GDM1 (cell line): ENCODE results near the gene LMO7.
"Not testable (repeated sequence)": the region's sequence is repeated elsewhere in the genome, so short reads cannot be mapped to it uniquely, and the experiment has no call there.

Experiments used
- DNase-seq: peaks from one replicate; lab custom pipeline; 2025; lab: John Stamatoyannopoulos, UW

Gene LMO7

GRCh38 chr13:75699062-75699461 lies 62.9 kb downstream of the LMO7 start:
- DNase-seq, result no peak

- DNase-seq, result not testable (repeated sequence)
These were observed 63.6 kb downstream of the LMO7 start for GRCh38 chr13:75699717-75700116.

- no peak for DNase-seq
These were observed 64.4 kb downstream of the LMO7 start for GRCh38 chr13:75700552-75700951.

- no peak for DNase-seq
These were observed 66.3 kb downstream of the LMO7 start for GRCh38 chr13:75702476-75702875.

- no peak for DNase-seq
These were observed 67.6 kb downstream of the LMO7 start for GRCh38 chr13:75703769-75704168.

GRCh38 chr13:75704194-75704926 lies 68.2 kb downstream of the LMO7 start:
- DNase-seq, result no peak

- no peak for DNase-seq
These were observed 68.8 kb downstream of the LMO7 start for GRCh38 chr13:75704927-75705288.

- DNase-seq, result no peak
These were observed 69.3 kb downstream of the LMO7 start for GRCh38 chr13:75705395-75705794.

GRCh38 chr13:75705908-75706307 lies 69.8 kb downstream of the LMO7 start:
- DNase-seq, result no peak

- no peak for DNase-seq
These were observed 77.7 kb downstream of the LMO7 start for GRCh38 chr13:75713852-75714251.

- DNase-seq, result no peak
These were observed 79.7 kb downstream of the LMO7 start for GRCh38 chr13:75715601-75716523.

- DNase-seq, result no peak
These were observed 81.4 kb downstream of the LMO7 start for GRCh38 chr13:75717525-75717924.

GRCh38 chr13:75721307-75721706 lies 85.2 kb downstream of the LMO7 start:
- DNase-seq, result no peak

- no peak for DNase-seq
These were observed 87.8 kb downstream of the LMO7 start for GRCh38 chr13:75723901-75724300.

- no peak for DNase-seq
These were observed 88.8 kb downstream of the LMO7 start for GRCh38 chr13:75724752-75725517.

GRCh38 chr13:75725736-75726135 lies 89.6 kb downstream of the LMO7 start:
- no peak for DNase-seq

- no peak for DNase-seq
These were observed 90.2 kb downstream of the LMO7 start for GRCh38 chr13:75726306-75726705.

- not testable (repeated sequence) for DNase-seq
These were observed 97.0 kb downstream of the LMO7 start for GRCh38 chr13:75733113-75733512.

- no peak for DNase-seq
These were observed 100.0 kb downstream of the LMO7 start for GRCh38 chr13:75736173-75736572.

GRCh38 chr13:75738841-75739240 lies 102.7 kb downstream of the LMO7 start:
- DNase-seq, result no peak

GRCh38 chr13:75739244-75739868 lies 103.2 kb downstream of the LMO7 start:
- DNase-seq, result no peak

GRCh38 chr13:75740031-75740430 lies 103.9 kb downstream of the LMO7 start:
- no peak for DNase-seq
